Activated naive CD4-positive, alpha-beta T cell treated with anti-CD3 and anti-CD28 coated beads for 36 hours (primary cell): ENCODE measurements around the gene UBA3. TPM values are rescaled to one million over a fixed set of nuclear protein-coding genes. Genes with fewer than 3 reads are reported as not detected.

Experiments used
- CTCF ChIA-PET: fragments of 350-600 bp; sonication (Branson Sonifier 250); formaldehyde crosslinking; loops from one replicate; lab custom pipeline; 2021; ENCODE audit warnings: antibody characterized with exemption; lab: Charles Lee
- DNase-seq: peaks from one replicate; pipeline ENCODE4 v3.0.0-alpha.2; 2020
- H3K27ac Mint-ChIP-seq: one replicate; pipeline ENCODE4 v1.8.0; 2021; ENCODE audit warnings: mild to moderate bottlenecking, mixed read lengths
- H3K27me3 Mint-ChIP-seq: one replicate; pipeline ENCODE4 v1.8.0; 2021; ENCODE audit warnings: low read depth, mixed read lengths
- H3K36me3 Mint-ChIP-seq: one replicate; pipeline ENCODE4 v1.8.0; 2021; ENCODE audit warnings: low read depth, mixed read lengths
- H3K4me1 Mint-ChIP-seq: one replicate; pipeline ENCODE4 v1.8.0; 2021; ENCODE audit warnings: low read depth, mixed read lengths
- H3K4me3 Mint-ChIP-seq: one replicate; pipeline ENCODE4 v1.8.0; 2021; ENCODE audit warnings: mild to moderate bottlenecking, moderate library complexity, mixed read lengths
- H3K9me3 Mint-ChIP-seq: one replicate; pipeline ENCODE4 v1.8.0; 2021; ENCODE audit warnings: mixed read lengths
- intact Hi-C: fragments of 100-400 bp; cut with micrococcal nuclease; formaldehyde crosslinking; loops from one replicate; pipeline ENCODE4 v1.15.1; 2023
- total RNA-seq, 2 experiments: library from RNA; stranded (reverse); gene quantifications; one replicate each; pipeline ENCODE4 v1.2.3, GENCODE V29; 2021

UBA3 gene
- total RNA-seq, 2 experiments from 2014 or later = 65.7 to 66.0 TPM

- peak overlapping the region; percentile 84 for H3K27ac Mint-ChIP-seq
- no peak for DNase-seq
- peaks cover 46% of the 10 kb centered on the region for H3K36me3 Mint-ChIP-seq
- no peaks in the 10 kb centered on the region for H3K9me3 Mint-ChIP-seq
- H3K4me1 Mint-ChIP-seq = peaks cover 35% of the 10 kb centered on the region
- H3K4me3 Mint-ChIP-seq = no peak overlapping the region
- intact Hi-C loops = no loop called here
- CTCF ChIA-PET = interaction anchor here (1.0 to 1.3 kb wide), 2 partner anchors 10 to 11 kb away, joined by 3 read pairs; no protein-coding TSS in a partner anchor
- H3K27me3 Mint-ChIP-seq = no peaks in the 10 kb centered on the region
Measured at GRCh38 chr3:69059688-69060087, 20.5 kb downstream of the UBA3 start.

GRCh38 chr3:69058947-69059224 is 21.3 kb downstream of the UBA3 start:
- H3K9me3 Mint-ChIP-seq = no peaks in the 10 kb centered on the region
- intact Hi-C loops = no loop called here
- peak overlapping the region; percentile 84 for H3K27ac Mint-ChIP-seq
- no peak for DNase-seq
- H3K4me3 Mint-ChIP-seq = no peak overlapping the region
- H3K4me1 Mint-ChIP-seq = peaks cover 28% of the 10 kb centered on the region
- H3K27me3 Mint-ChIP-seq = no peaks in the 10 kb centered on the region
- peaks cover 46% of the 10 kb centered on the region for H3K36me3 Mint-ChIP-seq
- CTCF ChIA-PET = interaction anchor here (0.6 to 1.0 kb wide), 2 partner anchors 10 to 1423 kb away, joined by 3 to 5 read pairs; no protein-coding TSS in a partner anchor

GRCh38 chr3:69058180-69058946 is 21.8 kb downstream of the UBA3 start:
- H3K27me3 Mint-ChIP-seq = no peaks in the 10 kb centered on the region
- CTCF ChIA-PET = interaction anchor here (0.6 to 1.0 kb wide), 2 partner anchors 10 to 1422 kb away, joined by 3 to 5 read pairs; no protein-coding TSS in a partner anchor
- no peaks in the 10 kb centered on the region for H3K9me3 Mint-ChIP-seq
- peak; percentile 14 for DNase-seq
- H3K27ac Mint-ChIP-seq = peak overlapping the region; percentile 84
- H3K36me3 Mint-ChIP-seq = peaks cover 46% of the 10 kb centered on the region
- H3K4me3 Mint-ChIP-seq = no peak overlapping the region
- peaks cover 23% of the 10 kb centered on the region for H3K4me1 Mint-ChIP-seq
- intact Hi-C loops = no loop called here

- Mint-ChIP-seq H3K9me3 (no peaks in the 10 kb centered on the region), H3K27me3 (no peaks in the 10 kb centered on the region), H3K36me3 (peaks cover 28% of the 10 kb centered on the region), H3K4me1 (peaks cover 38% of the 10 kb centered on the region), H3K4me3 (peak overlapping the region; percentile 97), H3K27ac (peak overlapping the region; percentile 94)
- CTCF ChIA-PET = interaction anchor here (1.0 to 1.3 kb wide), 2 partner anchors 11 to 68 kb away, joined by 3 to 4 read pairs; no protein-coding TSS in a partner anchor
- no peak for DNase-seq
- intact Hi-C loops = loop anchor here (1.0 to 2.0 kb wide), 5 partner anchors 13 to 39 kb away; partner anchors contain the start of genes ARL6IP5, EOGT and UBA3
Measured at GRCh38 chr3:69052472-69052898, 27.7 kb downstream of the UBA3 start.

- peak; percentile 98 for DNase-seq
- CTCF ChIA-PET = interaction anchor here (0.6 to 1.3 kb wide), 3 partner anchors 12 to 39 kb away, joined by 3 to 4 read pairs (median 3); partner anchors contain the start of gene ARL6IP5
- no peaks in the 10 kb centered on the region for H3K9me3 Mint-ChIP-seq
- peak within 1 kb of the TSS; percentile 97 for H3K4me3 Mint-ChIP-seq
- H3K36me3 Mint-ChIP-seq = peaks cover 30% of the 10 kb centered on the region
- intact Hi-C loops = loop anchor here (1.0 to 2.0 kb wide), 5 partner anchors 13 to 39 kb away; partner anchors contain the start of genes ARL6IP5, EOGT and UBA3
- peak within 1 kb of the TSS; percentile 94 for H3K27ac Mint-ChIP-seq
- peaks cover 41% of the 10 kb centered on the region for H3K4me1 Mint-ChIP-seq
- no peaks in the 10 kb centered on the region for H3K27me3 Mint-ChIP-seq
Measured at GRCh38 chr3:69051756-69052471, 28.3 kb downstream of the UBA3 start, which contains the start of gene TMF1. TSS of gene TMF1 (minus strand) at chr3:69052333. CDS start at chr3:69052086, 247 bp downstream.

- H3K4me1 Mint-ChIP-seq = peaks cover 44% of the 10 kb centered on the region
- DNase-seq = no peak
- no peak overlapping the region for H3K4me3 Mint-ChIP-seq
- CTCF ChIA-PET = interaction anchor here (0.9 to 1.5 kb wide), 2 partner anchors 10 to 37 kb away, joined by 3 to 6 read pairs; no protein-coding TSS in a partner anchor
- intact Hi-C loops = no loop called here
- H3K9me3 Mint-ChIP-seq = no peaks in the 10 kb centered on the region
- peaks cover 27% of the 10 kb centered on the region for H3K36me3 Mint-ChIP-seq
- H3K27ac Mint-ChIP-seq = no peak overlapping the region
- H3K27me3 Mint-ChIP-seq = no peaks in the 10 kb centered on the region
Measured at GRCh38 chr3:69048990-69049389, 31.2 kb downstream of the UBA3 start.

GRCh38 chr3:69044608-69045007 is 35.6 kb downstream of the UBA3 start:
- no peaks in the 10 kb centered on the region for H3K27me3 Mint-ChIP-seq
- no peak overlapping the region for H3K27ac Mint-ChIP-seq
- CTCF ChIA-PET = interaction anchor here (0.9 kb wide), 1 partner anchor 13 kb away, joined by 3 read pairs; no protein-coding TSS in a partner anchor
- H3K9me3 Mint-ChIP-seq = no peaks in the 10 kb centered on the region
- no peak for DNase-seq
- intact Hi-C loops = no loop called here
- H3K4me1 Mint-ChIP-seq = peaks cover 25% of the 10 kb centered on the region
- peaks cover 30% of the 10 kb centered on the region for H3K36me3 Mint-ChIP-seq
- no peak overlapping the region for H3K4me3 Mint-ChIP-seq

GRCh38 chr3:69033470-69033869 is 46.7 kb downstream of the UBA3 start:
- Mint-ChIP-seq H3K36me3 (peaks cover 37% of the 10 kb centered on the region), H3K27ac (peak overlapping the region; percentile 30), H3K4me3 (no peak overlapping the region), H3K27me3 (no peaks in the 10 kb centered on the region), H3K4me1 (peaks cover 8% of the 10 kb centered on the region), H3K9me3 (no peaks in the 10 kb centered on the region)
- intact Hi-C loops = loop anchor here (1.0 to 2.0 kb wide), 3 partner anchors 19 to 165 kb away; partner anchors contain the start of gene TMF1
- peak; percentile 28 for DNase-seq
- CTCF ChIA-PET = no interaction called here

- H3K27me3 Mint-ChIP-seq = no peaks in the 10 kb centered on the region
- peak overlapping the region; percentile 69 for H3K27ac Mint-ChIP-seq
- no peak for DNase-seq
- H3K4me3 Mint-ChIP-seq = no peak overlapping the region
- intact Hi-C loops = loop anchor here (1.0 to 2.0 kb wide), 3 partner anchors 18 to 166 kb away; partner anchors contain the start of gene TMF1
- H3K4me1 Mint-ChIP-seq = peaks cover 8% of the 10 kb centered on the region
- CTCF ChIA-PET = no interaction called here
- peaks cover 42% of the 10 kb centered on the region for H3K36me3 Mint-ChIP-seq
- no peaks in the 10 kb centered on the region for H3K9me3 Mint-ChIP-seq
Measured at GRCh38 chr3:69032737-69033136, 47.4 kb downstream of the UBA3 start.

GRCh38 chr3:69032142-69032541 is 48.0 kb downstream of the UBA3 start:
- no peaks in the 10 kb centered on the region for H3K27me3 Mint-ChIP-seq
- intact Hi-C loops = loop anchor here (2.0 kb wide), 2 partner anchors 17 to 21 kb away; partner anchors contain the start of gene TMF1
- no peak overlapping the region for H3K4me3 Mint-ChIP-seq
- peaks cover 8% of the 10 kb centered on the region for H3K4me1 Mint-ChIP-seq
- DNase-seq = no peak
- CTCF ChIA-PET = interaction anchor here (1.1 kb wide), 1 partner anchor 13 kb away, joined by 3 read pairs; no protein-coding TSS in a partner anchor
- no peaks in the 10 kb centered on the region for H3K9me3 Mint-ChIP-seq
- peaks cover 45% of the 10 kb centered on the region for H3K36me3 Mint-ChIP-seq
- no peak overlapping the region for H3K27ac Mint-ChIP-seq

- CTCF ChIA-PET = interaction anchor here (1.1 kb wide), 1 partner anchor 14 kb away, joined by 3 read pairs; no protein-coding TSS in a partner anchor
- DNase-seq = no peak
- H3K36me3 Mint-ChIP-seq = peaks cover 42% of the 10 kb centered on the region
- no peaks in the 10 kb centered on the region for H3K27me3 Mint-ChIP-seq
- intact Hi-C loops = loop anchor here (2.0 kb wide), 2 partner anchors 17 to 21 kb away; partner anchors contain the start of gene TMF1
- no peak overlapping the region for H3K4me3 Mint-ChIP-seq
- no peaks in the 10 kb centered on the region for H3K9me3 Mint-ChIP-seq
- H3K4me1 Mint-ChIP-seq = peaks cover 8% of the 10 kb centered on the region
- H3K27ac Mint-ChIP-seq = no peak overlapping the region
Measured at GRCh38 chr3:69031635-69032034, 48.5 kb downstream of the UBA3 start.
